ENCODE data around the gene SH3BP2.

DNA sequence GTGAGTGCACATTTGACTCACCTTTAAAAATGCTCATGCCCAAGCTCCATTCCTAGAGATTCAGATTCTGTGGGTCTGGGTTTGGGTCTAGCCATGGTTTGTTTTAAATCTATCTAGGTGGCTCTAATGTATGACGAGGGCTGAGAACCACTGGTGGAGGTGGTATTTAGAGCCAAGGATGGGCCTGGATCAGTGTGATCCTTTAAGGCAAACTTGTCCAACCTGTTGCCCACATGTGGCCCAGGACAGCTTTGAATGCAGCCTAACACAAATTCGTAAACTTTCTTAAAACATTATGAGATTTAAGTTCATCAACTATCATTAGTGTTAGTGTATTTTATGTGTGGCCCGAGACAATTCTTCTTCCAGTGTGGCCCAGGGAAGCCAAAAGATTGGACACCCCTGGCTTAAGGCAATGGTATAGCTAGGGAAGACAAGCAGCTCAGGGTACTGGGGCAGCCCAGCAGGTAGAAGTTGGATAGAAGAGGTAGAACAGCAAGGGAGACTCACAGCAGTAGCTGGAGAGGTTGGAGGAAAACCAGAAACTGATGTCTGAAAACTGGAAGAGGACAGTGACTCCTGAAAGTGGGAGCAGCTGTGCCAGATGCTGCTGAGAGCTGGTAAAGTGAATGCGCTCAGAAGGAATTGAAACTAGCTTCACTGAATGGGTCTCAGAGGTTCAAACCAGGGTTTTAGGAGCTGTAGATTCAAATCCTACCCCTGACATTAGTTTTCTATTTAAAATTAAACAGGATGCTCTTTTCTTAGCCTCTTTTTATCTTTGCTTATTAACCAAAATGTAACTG, 68.9 kb downstream of the SH3BP2 start:
- TF ChIP-seq EZH2 (IDR thresholded peaks at IDR 0.05; ENCODE audit: low read depth): no peak
- TF ChIP-seq, protein P1, sequence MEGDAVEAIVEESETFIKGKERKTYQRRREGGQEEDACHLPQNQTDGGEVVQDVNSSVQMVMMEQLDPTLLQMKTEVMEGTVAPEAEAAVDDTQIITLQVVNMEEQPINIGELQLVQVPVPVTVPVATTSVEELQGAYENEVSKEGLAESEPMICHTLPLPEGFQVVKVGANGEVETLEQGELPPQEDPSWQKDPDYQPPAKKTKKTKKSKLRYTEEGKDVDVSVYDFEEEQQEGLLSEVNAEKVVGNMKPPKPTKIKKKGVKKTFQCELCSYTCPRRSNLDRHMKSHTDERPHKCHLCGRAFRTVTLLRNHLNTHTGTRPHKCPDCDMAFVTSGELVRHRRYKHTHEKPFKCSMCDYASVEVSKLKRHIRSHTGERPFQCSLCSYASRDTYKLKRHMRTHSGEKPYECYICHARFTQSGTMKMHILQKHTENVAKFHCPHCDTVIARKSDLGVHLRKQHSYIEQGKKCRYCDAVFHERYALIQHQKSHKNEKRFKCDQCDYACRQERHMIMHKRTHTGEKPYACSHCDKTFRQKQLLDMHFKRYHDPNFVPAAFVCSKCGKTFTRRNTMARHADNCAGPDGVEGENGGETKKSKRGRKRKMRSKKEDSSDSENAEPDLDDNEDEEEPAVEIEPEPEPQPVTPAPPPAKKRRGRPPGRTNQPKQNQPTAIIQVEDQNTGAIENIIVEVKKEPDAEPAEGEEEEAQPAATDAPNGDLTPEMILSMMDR (conservative IDR thresholded peaks at IDR 0.05): no peak

Measured in PC-9 (cell line).